SK-N-MC (cell line): ENCODE data around the gene UMAD1.
"Not testable (repeated sequence)": the region's sequence is repeated elsewhere in the genome, so short reads cannot be mapped to it uniquely, and the experiment has no call there.

Experiments
- DNase-seq: peaks from one replicate; pipeline ENCODE4 v3.0.0-alpha.2; 2011; ENCODE audit warnings: low read depth, low spot score
- H3K27ac ChIP-seq: fragments of 200-600 bp; sonication (generic); 2 replicates; pipeline ENCODE4 v1.5.1; 2016; ENCODE audit warnings: mixed run types
- H3K36me3 ChIP-seq: fragments of 200-600 bp; sonication (generic); 2 replicates; pipeline ENCODE4 v1.6.1; 2017; ENCODE audit warnings: antibody characterized with exemption, low read length, mixed read lengths; ENCODE audit not compliant: insufficient read depth
- H3K4me3 ChIP-seq: fragments of 200-600 bp; sonication (generic); 2 replicates; pipeline ENCODE4 v1.5.1; 2016
- H3K9ac ChIP-seq: fragments of 200-600 bp; sonication (generic); 2 replicates; pipeline ENCODE4 v1.8.0; 2017; ENCODE audit warnings: mixed run types, mixed read lengths; ENCODE audit not compliant: insufficient read length
- H3K9me3 ChIP-seq: fragments of 200-600 bp; sonication (generic); 2 replicates; pipeline ENCODE4 v1.6.1; 2017; ENCODE audit warnings: low read depth, mild to moderate bottlenecking, antibody characterized with exemption, low read length, moderate library complexity, mixed read lengths
- EZH2 ChIP-seq: fragments of 200-600 bp; sonication (generic); IDR thresholded peaks from one replicate; pipeline ENCODE4 v1.6.1; 2017; ENCODE audit warnings: antibody characterized with exemption
- FOXP2 ChIP-seq: optimal IDR thresholded peaks from 2 replicates; pipeline ENCODE3; 2011; ENCODE audit warnings: mild to moderate bottlenecking, moderate library complexity; ENCODE audit not compliant: insufficient read depth; ENCODE audit errors: extremely low read length, control extremely low read depth
- POLR2AphosphoS5 ChIP-seq: IDR thresholded peaks from 2 replicates; pipeline ENCODE4 v1.6.1; 2012; ENCODE audit warnings: mild to moderate bottlenecking, low read depth, low read length, borderline replicate concordance

The UMAD1 gene

GRCh38 chr7:7642081-7642480 is 1.5 kb downstream of the UMAD1 start:
- H3K9ac ChIP-seq = no peak overlapping the region
- peak overlapping the region; percentile 88 for H3K4me3 ChIP-seq
- peaks cover 4% of the 10 kb centered on the region for H3K36me3 ChIP-seq
- no peak for DNase-seq
- TF ChIP-seq FOXP2 (no peak), POLR2AphosphoS5 (no peak), EZH2 (no peak)
- no peak overlapping the region for H3K27ac ChIP-seq
- no peaks in the 10 kb centered on the region for H3K9me3 ChIP-seq

- Histone ChIP-seq H3K9me3 (no peaks in the 10 kb centered on the region), H3K27ac (no peak overlapping the region), H3K9ac (no peak overlapping the region), H3K36me3 (no peaks in the 10 kb centered on the region), H3K4me3 (no peak overlapping the region)
- no peak for DNase-seq
- TF ChIP-seq EZH2 (no peak), FOXP2 (no peak), POLR2AphosphoS5 (no peak)
Measured at GRCh38 chr7:7647495-7648036, 7.0 kb downstream of the UMAD1 start.

GRCh38 chr7:7650682-7651206 is 10.2 kb downstream of the UMAD1 start:
- no peak for DNase-seq
- Histone ChIP-seq H3K27ac (no peak overlapping the region), H3K36me3 (no peaks in the 10 kb centered on the region), H3K4me3 (no peak overlapping the region), H3K9ac (no peak overlapping the region), H3K9me3 (no peaks in the 10 kb centered on the region)
- no peak for TF ChIP-seq EZH2
- TF ChIP-seq FOXP2 = no peak
- TF ChIP-seq POLR2AphosphoS5 = no peak

GRCh38 chr7:7651479-7651878 is 10.9 kb downstream of the UMAD1 start:
- Histone ChIP-seq H3K9ac (no peak overlapping the region), H3K27ac (no peak overlapping the region)
- TF ChIP-seq FOXP2 (no peak), POLR2AphosphoS5 (no peak), EZH2 (no peak)

GRCh38 chr7:7652798-7653540 is 12.4 kb downstream of the UMAD1 start:
- TF ChIP-seq POLR2AphosphoS5 (no peak), EZH2 (no peak), FOXP2 (no peak)
- no peak overlapping the region for H3K9ac ChIP-seq
- no peak for DNase-seq
- H3K9me3 ChIP-seq = no peaks in the 10 kb centered on the region
- no peaks in the 10 kb centered on the region for H3K36me3 ChIP-seq
- H3K27ac ChIP-seq = no peak overlapping the region
- no peak overlapping the region for H3K4me3 ChIP-seq

More at GRCh38 chr7:7651479-7651878, 10.9 kb downstream of the UMAD1 start:
- Histone ChIP-seq H3K4me3 (no peak overlapping the region), H3K36me3 (no peaks in the 10 kb centered on the region), H3K9me3 (no peaks in the 10 kb centered on the region)
- DNase-seq = no peak

- Histone ChIP-seq H3K9me3 (no peaks in the 10 kb centered on the region), H3K4me3 (no peak overlapping the region), H3K9ac (no peak overlapping the region), H3K27ac (no peak overlapping the region), H3K36me3 (no peaks in the 10 kb centered on the region)
- TF ChIP-seq FOXP2 (no peak), EZH2 (no peak), POLR2AphosphoS5 (no peak)
- no peak for DNase-seq
Measured at GRCh38 chr7:7653593-7654187, 13.1 kb downstream of the UMAD1 start.

- DNase-seq = no peak
- H3K36me3 ChIP-seq = no peaks in the 10 kb centered on the region
- no peak overlapping the region for H3K4me3 ChIP-seq
- H3K27ac ChIP-seq = no peak overlapping the region
- no peak overlapping the region for H3K9ac ChIP-seq
- H3K9me3 ChIP-seq = no peaks in the 10 kb centered on the region
- TF ChIP-seq EZH2 = no peak
- TF ChIP-seq POLR2AphosphoS5 = no peak
- TF ChIP-seq FOXP2 = no peak
Measured at GRCh38 chr7:7654964-7655715, 14.6 kb downstream of the UMAD1 start.

GRCh38 chr7:7656459-7656858 is 15.9 kb downstream of the UMAD1 start:
- not testable (repeated sequence) for H3K4me3 ChIP-seq, H3K9ac ChIP-seq, H3K36me3 ChIP-seq, H3K27ac ChIP-seq, H3K9me3 ChIP-seq, DNase-seq
